Sigmoid colon (tissue), 7 donors: ENCODE data around the gene CNTN4. TPM values are rescaled to one million over a fixed set of nuclear protein-coding genes. Genes with fewer than 3 reads are reported as not detected.
"Not testable (repeated sequence)": the region's sequence is repeated elsewhere in the genome, so short reads cannot be mapped to it uniquely, and the experiment has no call there.

Experiments used
- DNase-seq: peaks from one replicate; pipeline ENCODE4 v3.0.0-alpha.2; 2019
- H3K27ac ChIP-seq, 4 donors: fragments of 200-600 bp; sonication (generic); one replicate each; pipeline ENCODE4 v1.5.1; 2016 to 2019; ENCODE audit warnings: mild to moderate bottlenecking in 1 of 4
- H3K27me3 ChIP-seq, 3 donors: fragments of 200-600 bp; sonication (generic); one replicate each; pipeline ENCODE4 v1.5.1; 2019; ENCODE audit warnings: mild to moderate bottlenecking in 1 of 3
- H3K36me3 ChIP-seq, 4 donors: fragments of 200-600 bp; sonication (generic); one replicate each; pipeline ENCODE4 v1.5.1; 2016 to 2019
- H3K4me1 ChIP-seq, 4 donors: fragments of 200-600 bp; sonication (generic); one replicate each; pipeline ENCODE4 v1.5.1; 2017 to 2019
- H3K4me3 ChIP-seq, 4 donors: fragments of 200-600 bp; sonication (generic); one replicate each; pipeline ENCODE4 v1.5.1; 2017 to 2019; ENCODE audit warnings: mild to moderate bottlenecking in 2 of 4, moderate library complexity in 1 of 4
- H3K9me3 ChIP-seq, 4 donors: fragments of 200-600 bp in 3 of 4; sonication (generic) in 3 of 4; one replicate each; pipeline versions ENCODE4 v1.5.1 to v1.6.1; 2013 to 2019
- CTCF ChIP-seq, 4 experiments: fragments of 450-650 bp in 3 of 4; fragments of 200-600 bp in 1 of 4; IDR thresholded peaks; one replicate each; pipeline ENCODE4 v1.5.1; 2016 to 2019; ENCODE audit warnings: antibody characterized with exemption in 4 of 4, mild to moderate bottlenecking in 3 of 4, moderate library complexity in 2 of 4
- EP300 ChIP-seq, 4 donors: sonication (generic); formaldehyde crosslinking; IDR thresholded peaks; one replicate each; pipeline ENCODE4 v1.6.1; 2017; ENCODE audit warnings: antibody characterized with exemption in 4 of 4
- POLR2A ChIP-seq, 2 donors: fragments of 450-650 bp; IDR thresholded peaks; one replicate each; pipeline ENCODE4 v1.6.1; 2016; ENCODE audit warnings: antibody characterized with exemption in 2 of 2, mild to moderate bottlenecking in 2 of 2, moderate library complexity in 2 of 2
- POLR2AphosphoS5 ChIP-seq, 4 donors: sonication (generic); formaldehyde crosslinking; IDR thresholded peaks; one replicate each; pipeline ENCODE4 v1.6.1; 2017; ENCODE audit warnings: antibody characterized with exemption in 4 of 4
- WGBS, 2 donors: extraction: QIAGEN DNeasy Blood & Tissue Kit; methylation state at CpG; one replicate each; pipeline ENCODE4 v1.1.7; 2013; 5-methylcytosine and 5-hydroxymethylcytosine counted together
- intact Hi-C: fragments of 100-400 bp; cut with DNase I; formaldehyde crosslinking; loops from one replicate; pipeline ENCODE4 v1.15.1; 2023
- polyA plus RNA-seq, 3 donors: library from polyadenylated mRNA; stranded (reverse); fragments of 200-250 nt; gene quantifications; one replicate each; pipeline ENCODE4 v1.2.3, GENCODE V29; 2013
- total RNA-seq, 4 donors: library from RNA; depleted of rRNA; stranded (reverse); fragments of >200 nt; gene quantifications; one replicate each; pipeline ENCODE4 v1.1.0, GENCODE V29; 2016
- donor health status: healthy with polysubstance abuse.
- donor health status: Bipolar disorder and iron deficiency.
- donor health status: healthy.

The CNTN4 gene
- total and polyA plus RNA-seq, 7 donors, result 1.4 to 10.0 (median 7.5) TPM

GRCh38 chr3:2810723-2811122, 712.1 kb downstream of the CNTN4 start:
- H3K36me3 ChIP-seq, result no peaks in the 10 kb centered on the region
- DNase-seq, result no peak
- no peak overlapping the region for H3K4me3 ChIP-seq
- intact Hi-C loops, result no loop called here
- no peaks in the 10 kb centered on the region for H3K4me1 ChIP-seq
- H3K27me3 ChIP-seq, result no peaks in the 10 kb centered on the region
- TF ChIP-seq CTCF (IDR thresholded peaks at IDR 0.05) (no peak), POLR2A (IDR thresholded peaks at IDR 0.05) (no peak), EP300 (IDR thresholded peaks at IDR 0.05) (no peak), POLR2AphosphoS5 (IDR thresholded peaks at IDR 0.05) (no peak)
- no peaks in the 10 kb centered on the region for H3K9me3 ChIP-seq
- no peak overlapping the region for H3K27ac ChIP-seq
- WGBS, 2 donors, result 80 to 86% methylated on average over 1 of the region's 1 CpG

- Histone ChIP-seq H3K36me3 (no peaks in the 10 kb centered on the region), H3K4me3 (no peak overlapping the region), H3K27me3 (no peaks in the 10 kb centered on the region), H3K4me1 (no peaks in the 10 kb centered on the region), H3K9me3 (no peaks in the 10 kb centered on the region), H3K27ac (no peak overlapping the region)
- intact Hi-C loops, result no loop called here
- no peak for DNase-seq
- TF ChIP-seq CTCF (IDR thresholded peaks at IDR 0.05) (no peak), EP300 (IDR thresholded peaks at IDR 0.05) (no peak), POLR2AphosphoS5 (IDR thresholded peaks at IDR 0.05) (no peak), POLR2A (IDR thresholded peaks at IDR 0.05) (no peak)
- WGBS, 2 donors, result 88 to 90% methylated on average over 4 of the region's 4 CpGs
Observed at GRCh38 chr3:2819571-2819970, 720.9 kb downstream of the CNTN4 start.

DNA sequence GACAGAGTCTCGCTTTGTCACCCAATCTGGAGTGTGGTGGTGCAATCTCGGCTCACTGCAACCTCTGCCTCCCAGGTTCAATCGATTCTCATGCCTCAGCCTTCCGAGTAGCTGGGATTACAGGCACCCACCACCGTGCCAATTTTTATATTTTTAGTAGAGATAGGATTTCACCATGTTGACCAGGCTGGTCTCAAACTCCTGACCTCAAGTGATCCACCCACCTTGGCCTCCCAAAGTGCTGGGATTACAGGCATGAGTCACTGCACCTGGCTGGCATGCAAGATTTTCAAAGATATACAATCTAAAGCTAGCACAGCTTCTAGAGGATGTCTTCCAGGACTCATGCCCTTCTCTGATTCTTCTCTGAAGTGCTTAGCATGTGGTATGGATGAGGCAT, 722.3 kb downstream of the CNTN4 start:
- H3K36me3 ChIP-seq, H3K27ac ChIP-seq, H3K27me3 ChIP-seq, H3K4me3 ChIP-seq, H3K9me3 ChIP-seq, DNase-seq, intact Hi-C loops, H3K4me1 ChIP-seq: not testable (repeated sequence)
- 90% methylated on average over 5 of the region's 5 CpGs for WGBS, 2 donors

- no peak for DNase-seq
- TF ChIP-seq CTCF (IDR thresholded peaks at IDR 0.05) (no peak), POLR2A (IDR thresholded peaks at IDR 0.05) (no peak), EP300 (IDR thresholded peaks at IDR 0.05) (no peak), POLR2AphosphoS5 (IDR thresholded peaks at IDR 0.05) (no peak)
- no peaks in the 10 kb centered on the region for H3K9me3 ChIP-seq
- H3K36me3 ChIP-seq, result no peaks in the 10 kb centered on the region
- no peak overlapping the region for H3K4me3 ChIP-seq
- no peaks in the 10 kb centered on the region for H3K4me1 ChIP-seq
- H3K27me3 ChIP-seq, result no peaks in the 10 kb centered on the region
- 96 to 97% methylated on average over 5 of the region's 5 CpGs for WGBS, 2 donors
- no peak overlapping the region for H3K27ac ChIP-seq
- intact Hi-C loops, result no loop called here
Observed at GRCh38 chr3:2822611-2823010, 723.9 kb downstream of the CNTN4 start.

- H3K27me3 ChIP-seq, result no peaks in the 10 kb centered on the region
- DNase-seq, result no peak
- H3K4me1 ChIP-seq, result no peaks in the 10 kb centered on the region
- H3K4me3 ChIP-seq, result no peak overlapping the region
- intact Hi-C loops, result no loop called here
- no peak overlapping the region for H3K27ac ChIP-seq
- 72 to 89% methylated on average over 5 of the region's 5 CpGs for WGBS, 2 donors
- H3K36me3 ChIP-seq, result no peaks in the 10 kb centered on the region
- H3K9me3 ChIP-seq, result no peaks in the 10 kb centered on the region
- no peak for TF ChIP-seq EP300 (IDR thresholded peaks at IDR 0.05)
Observed at GRCh38 chr3:2823031-2823430, 724.4 kb downstream of the CNTN4 start.

GRCh38 chr3:2823437-2824211, 725.0 kb downstream of the CNTN4 start:
- TF ChIP-seq CTCF (IDR thresholded peaks at IDR 0.05), result no peak
- H3K4me1 ChIP-seq, result no peaks in the 10 kb centered on the region
- intact Hi-C loops, result no loop called here
- no peak for DNase-seq
- H3K9me3 ChIP-seq, result no peaks in the 10 kb centered on the region
- no peak overlapping the region for H3K27ac ChIP-seq
- H3K36me3 ChIP-seq, result no peaks in the 10 kb centered on the region
- no peak overlapping the region for H3K4me3 ChIP-seq
- 88 to 92% methylated on average over 8 of the region's 8 CpGs for WGBS, 2 donors
- no peaks in the 10 kb centered on the region for H3K27me3 ChIP-seq
